Stomach (tissue), 9 donors: ENCODE results near the gene ADAMTS13. TPM values are rescaled to one million over a fixed set of nuclear protein-coding genes. Genes with fewer than 3 reads are reported as not detected.

Experiments
- DNase-seq, 2 donors: peaks; one replicate each; pipeline versions ENCODE4 v3.0.0 to v3.0.0-alpha.2; 2013 to 2019
- H3K27ac ChIP-seq, 5 donors: fragments of 200-600 bp in 4 of 5; sonication (generic) in 4 of 5; one replicate each; pipeline ENCODE4 v1.5.1; 2013 to 2019; ENCODE audit warnings: mild to moderate bottlenecking in 1 of 5, moderate library complexity in 1 of 5
- H3K27me3 ChIP-seq, 3 donors: fragments of 200-600 bp; sonication (generic); one replicate each; pipeline ENCODE4 v1.5.1; 2017 to 2019; ENCODE audit warnings: mixed run types in 1 of 3
- H3K36me3 ChIP-seq, 4 donors: fragments of 200-600 bp; sonication (generic); 1 replicate in 3 of 4; 2 replicates in 1 of 4; pipeline ENCODE4 v1.5.1; 2016 to 2019
- H3K4me1 ChIP-seq, 4 donors: fragments of 200-600 bp; sonication (generic); one replicate each; pipeline ENCODE4 v1.5.1; 2016 to 2019
- H3K4me3 ChIP-seq, 4 donors: fragments of 200-600 bp; sonication (generic) in 3 of 4; one replicate each; pipeline ENCODE4 v1.5.1; 2016 to 2019; ENCODE audit warnings: mild to moderate bottlenecking in 1 of 4
- H3K9me3 ChIP-seq, 4 donors: fragments of 200-600 bp; sonication (generic); one replicate each; pipeline ENCODE4 v1.5.1; 2016 to 2019
- CTCF ChIP-seq, 7 experiments: fragments of 450-650 bp in 4 of 7; fragments of 200-600 bp in 3 of 7; sonication (generic) in 3 of 7; IDR thresholded peaks; one replicate each; pipeline ENCODE4 v1.5.1; 2016 to 2019; ENCODE audit warnings: antibody characterized with exemption in 7 of 7, control low read depth in 2 of 7, mild to moderate bottlenecking in 1 of 7
- EP300 ChIP-seq: sonication (generic); formaldehyde crosslinking; IDR thresholded peaks from one replicate; pipeline ENCODE4 v1.6.1; 2017; ENCODE audit warnings: antibody characterized with exemption
- POLR2A ChIP-seq, 4 donors: fragments of 450-650 bp; IDR thresholded peaks; one replicate each; pipeline ENCODE4 v1.6.1; 2016; ENCODE audit warnings: antibody characterized with exemption in 4 of 4, control low read depth in 2 of 4, mild to moderate bottlenecking in 1 of 4, moderate library complexity in 1 of 4
- POLR2AphosphoS5 ChIP-seq, 3 donors: sonication (generic); formaldehyde crosslinking; IDR thresholded peaks; one replicate each; pipeline ENCODE4 v1.6.1; 2016; ENCODE audit warnings: antibody characterized with exemption in 3 of 3
- WGBS, 5 donors: extraction: QIAGEN DNeasy Blood & Tissue Kit in 3 of 5; methylation state at CpG; one replicate each; pipeline versions ENCODE4 v1.1.5 to v1.1.7; 2013 to 2018; 5-methylcytosine and 5-hydroxymethylcytosine counted together
- intact Hi-C: fragments of 100-400 bp; cut with DNase I; formaldehyde crosslinking; loops from one replicate; pipeline ENCODE4 v1.15.1; 2023; ENCODE audit warnings: low total_unique reads
- polyA plus RNA-seq, 3 donors: library from polyadenylated mRNA; stranded (reverse); fragments of 200-250 nt; gene quantifications; one replicate each; pipeline ENCODE4 v1.2.3, GENCODE V29; 2013
- total RNA-seq, 5 donors: library from RNA; depleted of rRNA; stranded (reverse); fragments of >200 nt; gene quantifications; one replicate each; pipeline versions ENCODE4 v1.1.0 to v1.2.3, GENCODE V29; 2014 to 2016
- donor health status: healthy with polysubstance abuse.
- donor health status: Bipolar disorder and iron deficiency.
- donor health status: healthy.

Gene ADAMTS13
- total and polyA plus RNA-seq, 8 donors: 4.6 to 19.6 (median 7.5) TPM; not detected in 1

- no peak for DNase-seq
- peaks cover 9 to 48% (median 46%) of the 10 kb centered on the region in 4 donors for H3K36me3 ChIP-seq
- no peaks in the 10 kb centered on the region for H3K27me3 ChIP-seq
- intact Hi-C loops: no loop called here
- TF ChIP-seq EP300: no peak
- peak in 2 of 7 experiments; percentile 4 to 17 for TF ChIP-seq CTCF (IDR thresholded peaks at IDR 0.05)
- no peak overlapping the region for H3K27ac ChIP-seq
- no peaks in the 10 kb centered on the region for H3K9me3 ChIP-seq
- H3K4me3 ChIP-seq: no peak overlapping the region
- H3K4me1 ChIP-seq: peaks cover 31 to 58% (median 38%) of the 10 kb centered on the region in 4 donors
- WGBS, 5 donors: 82 to 93% (median 88%) methylated on average over 20 to 22 of the region's 22 CpGs
These were observed 41.2 kb downstream of the ADAMTS13 start for GRCh38 chr9:133463234-133463863.

GRCh38 chr9:133463864-133464615 lies 41.9 kb downstream of the ADAMTS13 start:
- Histone ChIP-seq H3K27ac (no peak overlapping the region), H3K27me3 (no peaks in the 10 kb centered on the region), H3K36me3 (peaks cover 14 to 55% (median 53%) of the 10 kb centered on the region in 4 donors), H3K9me3 (no peaks in the 10 kb centered on the region), H3K4me1 (peaks cover 28 to 58% (median 34%) of the 10 kb centered on the region in 4 donors), H3K4me3 (no peak overlapping the region)
- TF ChIP-seq POLR2AphosphoS5 (IDR thresholded peaks at IDR 0.05) (no peak), EP300 (no peak), POLR2A (IDR thresholded peaks at IDR 0.05) (no peak), CTCF (IDR thresholded peaks at IDR 0.05) (no peak)
- DNase-seq: no peak
- intact Hi-C loops: no loop called here
- 75 to 88% (median 76%) methylated on average over 22 to 24 of the region's 24 CpGs for WGBS, 5 donors

GRCh38 chr9:133464638-133465037 lies 42.5 kb downstream of the ADAMTS13 start:
- no peak for TF ChIP-seq POLR2A (IDR thresholded peaks at IDR 0.05)
- TF ChIP-seq CTCF (IDR thresholded peaks at IDR 0.05): no peak
- TF ChIP-seq EP300: no peak
- no peak for TF ChIP-seq POLR2AphosphoS5 (IDR thresholded peaks at IDR 0.05)
- H3K9me3 ChIP-seq: no peaks in the 10 kb centered on the region
- H3K27ac ChIP-seq: no peak overlapping the region
- H3K4me3 ChIP-seq: no peak overlapping the region
- no peak for DNase-seq
- H3K27me3 ChIP-seq: no peaks in the 10 kb centered on the region
- peaks cover 14 to 61% (median 56%) of the 10 kb centered on the region in 4 donors for H3K36me3 ChIP-seq
- WGBS, 5 donors: 80 to 93% (median 91%) methylated on average over 7 to 10 of the region's 10 CpGs
- H3K4me1 ChIP-seq: peaks cover 30 to 60% (median 35%) of the 10 kb centered on the region in 4 donors
- intact Hi-C loops: no loop called here

- intact Hi-C loops: no loop called here
- Histone ChIP-seq H3K36me3 (peaks cover 14 to 64% (median 56%) of the 10 kb centered on the region in 4 donors), H3K27me3 (no peaks in the 10 kb centered on the region), H3K27ac (no peak overlapping the region), H3K4me1 (peaks cover 38 to 66% (median 38%) of the 10 kb centered on the region in 4 donors), H3K9me3 (no peaks in the 10 kb centered on the region), H3K4me3 (no peak overlapping the region)
- no peak for DNase-seq
- 63 to 77% (median 66%) methylated on average over 6 of the region's 6 CpGs for WGBS, 5 donors
- TF ChIP-seq POLR2AphosphoS5 (IDR thresholded peaks at IDR 0.05) (no peak), CTCF (IDR thresholded peaks at IDR 0.05) (no peak), POLR2A (IDR thresholded peaks at IDR 0.05) (no peak), EP300 (no peak)
These were observed 43.8 kb downstream of the ADAMTS13 start for GRCh38 chr9:133465984-133466383.
